HepG2 (cell line): Measurements from ENCODE around the gene OSGEPL1. TPM values are rescaled to one million over a fixed set of nuclear protein-coding genes. Genes with fewer than 3 reads are reported as not detected.

Experiments
- CEBPB ChIP-seq: IDR thresholded peaks from 2 replicates; pipeline ENCODE4 v1.6.1; 2011; ENCODE audit warnings: low read depth, low read length, improper control_type of control experiment, borderline replicate concordance
- CREBL2 ChIP-seq: sonication (generic); formaldehyde crosslinking; IDR thresholded peaks from 2 replicates; pipeline ENCODE4 v1.8.1; 2023; ENCODE audit warnings: missing genetic modification reagents, mild to moderate bottlenecking, borderline replicate concordance
- GATAD2A ChIP-seq: IDR thresholded peaks from 2 replicates; pipeline ENCODE4 v1.6.1; 2016
- MAX ChIP-seq: IDR thresholded peaks from 2 replicates; pipeline ENCODE4 v1.6.1; 2012; ENCODE audit warnings: inconsistent platforms
- MYPOP ChIP-seq: sonication (generic); formaldehyde crosslinking; IDR thresholded peaks from 2 replicates; pipeline ENCODE4 v1.8.1; 2023; ENCODE audit warnings: mild to moderate bottlenecking, moderate library complexity, missing genetic modification reagents
- PATZ1 ChIP-seq: sonication (generic); formaldehyde crosslinking; IDR thresholded peaks from 2 replicates; pipeline ENCODE4 v1.4.0; 2020; ENCODE audit warnings: missing genetic modification reagents
- PRDM15 ChIP-seq: sonication (generic); formaldehyde crosslinking; IDR thresholded peaks from 2 replicates; pipeline ENCODE4 v1.4.0; 2020; ENCODE audit warnings: missing genetic modification reagents
- SMARCC2 ChIP-seq: fragments of 450-650 bp; IDR thresholded peaks from 2 replicates; pipeline ENCODE4 v1.6.1; 2017; ENCODE audit warnings: antibody characterized with exemption, mild to moderate bottlenecking
- ZBTB26 ChIP-seq: IDR thresholded peaks from 2 replicates; pipeline ENCODE4 v1.6.1; 2016; ENCODE audit warnings: missing compliant biosample characterization, missing genetic modification reagents, borderline replicate concordance
- ZEB1 ChIP-seq: IDR thresholded peaks from 2 replicates; pipeline ENCODE4 v1.6.1; 2012; ENCODE audit warnings: mild to moderate bottlenecking, low read depth, inconsistent platforms; ENCODE audit not compliant: insufficient replicate concordance
- ZFP41 ChIP-seq: sonication (generic); formaldehyde crosslinking; IDR thresholded peaks from 2 replicates; pipeline ENCODE4 v1.4.0; 2020; ENCODE audit warnings: mild to moderate bottlenecking, missing genetic modification reagents, borderline replicate concordance
- ZNF24 ChIP-seq: fragments of 450-650 bp; IDR thresholded peaks from 2 replicates; pipeline ENCODE4 v1.6.1; 2017; ENCODE audit warnings: antibody characterized with exemption, mild to moderate bottlenecking
- ZNF282 ChIP-seq: fragments of 450-650 bp; IDR thresholded peaks from 2 replicates; pipeline ENCODE4 v1.6.1; 2018; ENCODE audit not compliant: partially characterized antibody
- ZNF772 ChIP-seq: sonication (generic); formaldehyde crosslinking; IDR thresholded peaks from 2 replicates; pipeline ENCODE4 v1.5.0; 2020; ENCODE audit warnings: mild to moderate bottlenecking, missing genetic modification reagents
- ZNF776 ChIP-seq: sonication (generic); formaldehyde crosslinking; IDR thresholded peaks from 2 replicates; pipeline ENCODE4 v1.4.0; 2020; ENCODE audit warnings: mild to moderate bottlenecking, missing genetic modification reagents
- ZNF780A ChIP-seq: sonication (generic); formaldehyde crosslinking; IDR thresholded peaks from 2 replicates; pipeline ENCODE4 v1.8.0; 2022; ENCODE audit warnings: mild to moderate bottlenecking, missing genetic modification reagents, moderate library complexity
- polyA plus RNA-seq, 8 experiments: library from polyadenylated mRNA; depleted of rRNA in 3 of 8; stranded (reverse) in 7 of 8; unstranded in 1 of 8; fragments of >200 nt; fragmentation: Illumina TruSeq in 4 of 8; extraction: Trizol in 4 of 8; gene quantifications; 2 replicates each; pipeline versions ENCODE4 v1.2.1 to v1.2.3, GENCODE V29; 2011 to 2016; ENCODE audit warnings: low read depth in 4 of 8, missing spikeins in 1 of 8, mixed read lengths in 1 of 8; ENCODE audit not compliant: insufficient read depth in 1 of 8
- total RNA-seq, 5 experiments: library from RNA; depleted of rRNA; stranded (reverse); fragments of >200 nt; fragmentation: Illumina TruSeq; extraction: Trizol; gene quantifications; 2 replicates each; pipeline ENCODE4 v1.2.3, GENCODE V29; 2016; ENCODE audit warnings: low read depth in 1 of 5

The OSGEPL1 gene
- total and polyA plus RNA-seq, 2 of the 13 experiments (the other 11 are each of a cell fraction or from before 2014, with no cell fraction given), result 10.2 to 10.8 TPM

GRCh38 chr2:189783451-189783926, 20.9 kb upstream of the OSGEPL1 start (continued):
- TF ChIP-seq PRDM15 (CRISPR knock-in tag) (no peak), GATAD2A (CRISPR knock-in tag) (no peak), ZNF24 (no peak), ZNF780A (CRISPR knock-in tag) (no peak), PATZ1 (no peak), MYPOP (CRISPR knock-in tag) (no peak), CREBL2 (CRISPR knock-in tag) (no peak), MAX (no peak), ZNF776 (CRISPR knock-in tag) (no peak), ZNF772 (CRISPR knock-in tag) (no peak), CEBPB (no peak), ZEB1 (no peak), ZNF282 (no peak), SMARCC2 (no peak), ZFP41 (CRISPR knock-in tag) (no peak), ZBTB26 (CRISPR knock-in tag) (no peak)
